Ramos (cell line): ENCODE data around the gene PDZRN3.

Experiments
- in situ Hi-C: fragments of 300-500 bp; cut with MboI; formaldehyde crosslinking; loops from one replicate; pipeline ENCODE4 v1.14.3; 2022; ENCODE audit warnings: low sequenced_read_pairs; ENCODE audit not compliant: unreplicated experiment

The PDZRN3 gene

DNA sequence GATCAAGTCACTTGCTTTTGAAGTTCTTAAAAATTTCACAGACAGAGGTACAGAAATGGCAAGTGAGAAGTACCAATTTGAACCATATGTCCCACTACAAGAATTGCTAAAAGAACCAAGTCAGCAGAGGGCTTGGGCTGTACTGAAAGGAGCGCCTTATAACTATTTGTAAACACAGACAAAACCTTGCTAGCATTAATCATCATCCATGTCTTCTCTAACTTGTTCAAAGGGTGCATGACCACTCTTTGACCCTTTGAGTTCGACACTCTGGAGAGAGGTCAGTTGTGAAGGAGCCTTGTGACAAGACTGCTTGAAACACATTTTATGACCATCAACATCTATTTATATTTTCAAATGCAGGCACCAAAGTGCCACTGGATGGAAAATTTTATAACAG lies 191.7 kb downstream of the PDZRN3 start:
- in situ Hi-C loops = no loop called here

DNA sequence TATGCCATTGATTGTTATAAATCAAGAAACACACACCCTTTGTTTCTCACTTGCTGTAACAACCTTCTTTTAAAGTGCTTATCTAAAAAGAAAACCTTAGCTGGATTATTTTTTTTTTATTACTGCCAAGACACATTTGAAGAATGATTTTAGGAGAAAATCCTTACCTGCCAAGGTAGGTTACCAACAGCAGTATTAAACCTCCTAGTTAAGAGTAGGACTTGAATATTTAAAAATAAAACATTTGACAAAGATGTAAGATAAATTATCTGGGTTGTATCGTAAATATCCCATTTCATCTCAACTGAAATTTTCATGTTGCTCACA lies 192.1 kb downstream of the PDZRN3 start:
- in situ Hi-C loops = no loop called here

DNA sequence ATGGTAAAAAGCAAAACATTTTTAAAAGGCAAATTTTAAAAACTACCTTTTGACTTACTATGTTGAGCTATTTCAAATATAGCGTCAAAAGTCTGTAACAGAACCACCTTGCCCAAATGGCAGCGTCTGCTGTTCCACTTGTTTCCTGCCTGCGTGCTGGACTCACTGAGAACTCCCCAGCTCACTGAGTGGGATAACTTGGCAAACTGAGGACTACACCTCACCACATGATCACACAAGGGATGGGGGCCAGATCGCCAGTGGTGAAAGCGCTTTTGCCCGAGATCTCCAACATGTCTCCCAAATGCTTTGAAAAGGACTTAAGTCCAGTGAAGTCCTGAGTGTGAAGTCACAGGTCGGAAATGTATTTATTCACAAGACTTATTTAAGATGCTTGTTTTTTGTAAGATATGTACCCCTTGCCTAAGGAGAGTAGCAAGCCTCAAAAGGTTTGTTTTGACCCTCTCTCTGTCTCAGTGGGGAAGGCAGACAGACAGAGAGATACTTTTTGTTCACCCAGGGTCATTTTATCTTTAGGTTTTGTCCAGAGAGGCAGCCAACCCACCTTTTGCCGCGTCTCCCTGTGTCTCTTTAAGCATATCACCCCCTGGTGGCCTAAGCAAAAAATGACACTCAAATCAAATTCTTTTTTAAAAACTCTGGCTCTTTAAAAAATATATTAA lies 192.6 kb downstream of the PDZRN3 start:
- in situ Hi-C loops = no loop called here

DNA sequence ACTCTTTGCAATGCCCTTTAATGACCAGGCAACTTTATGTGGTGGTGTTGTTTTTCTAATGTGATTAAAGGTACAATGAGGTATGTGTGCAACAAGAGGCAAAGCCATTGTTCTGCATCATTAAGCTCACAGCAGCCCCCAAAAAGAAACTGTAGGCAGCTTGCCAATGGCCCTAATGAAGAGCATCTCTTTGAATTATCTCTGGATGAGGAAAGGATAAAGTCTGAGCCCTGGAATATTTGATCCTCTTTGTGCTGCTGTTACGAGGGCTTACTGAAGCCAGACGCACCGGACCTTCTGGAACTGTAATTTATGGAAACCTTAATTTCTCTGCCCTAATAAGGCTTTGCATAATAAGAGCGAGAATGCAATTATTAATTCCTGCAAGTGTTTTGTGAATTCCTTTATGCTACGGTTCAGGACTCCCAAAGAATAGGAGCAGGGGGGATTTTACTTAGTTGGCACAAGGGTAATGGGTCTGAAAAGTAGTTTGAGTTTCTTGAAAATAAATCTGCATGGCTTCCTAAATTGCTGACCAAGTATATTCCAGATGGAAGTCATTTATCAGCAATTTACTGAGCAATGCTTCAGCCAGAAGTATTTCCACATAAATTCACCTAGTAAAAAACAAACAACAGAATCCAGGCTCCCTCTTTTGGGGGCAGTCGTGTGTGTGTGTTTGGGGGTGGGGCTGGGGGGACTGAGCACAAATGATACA lies 193.4 kb downstream of the PDZRN3 start:
- in situ Hi-C loops = no loop called here

DNA sequence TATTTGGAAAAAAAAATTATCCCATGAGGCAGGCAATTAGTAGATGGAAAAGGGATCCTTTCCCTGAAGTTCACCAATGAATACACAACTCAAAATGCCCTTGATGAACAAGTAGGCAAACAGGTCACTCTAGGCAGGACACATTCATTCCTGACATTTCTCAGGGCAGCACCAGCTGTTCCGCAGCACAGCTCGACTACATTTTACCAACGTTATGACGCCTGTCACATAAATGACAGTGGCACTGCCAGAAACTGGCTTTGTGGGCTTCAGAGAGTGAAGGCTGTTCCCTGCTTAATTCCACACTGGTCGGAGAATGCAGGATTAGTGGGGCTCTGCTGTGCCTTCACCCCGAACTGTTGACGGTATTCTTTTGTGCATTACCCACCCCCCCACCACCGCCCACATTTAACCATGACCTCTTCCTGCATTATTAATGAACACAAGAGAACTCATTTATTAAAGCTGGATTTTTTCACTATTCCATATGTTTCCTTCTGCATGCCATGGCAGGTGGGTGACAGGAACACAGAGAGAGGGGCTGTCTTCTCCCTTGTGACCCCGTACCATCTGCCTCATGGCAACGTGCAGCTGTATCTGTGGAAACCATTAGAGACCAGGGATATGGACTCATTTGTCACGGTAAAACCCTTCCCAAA lies 197.6 kb downstream of the PDZRN3 start:
- in situ Hi-C loops = no loop called here

DNA sequence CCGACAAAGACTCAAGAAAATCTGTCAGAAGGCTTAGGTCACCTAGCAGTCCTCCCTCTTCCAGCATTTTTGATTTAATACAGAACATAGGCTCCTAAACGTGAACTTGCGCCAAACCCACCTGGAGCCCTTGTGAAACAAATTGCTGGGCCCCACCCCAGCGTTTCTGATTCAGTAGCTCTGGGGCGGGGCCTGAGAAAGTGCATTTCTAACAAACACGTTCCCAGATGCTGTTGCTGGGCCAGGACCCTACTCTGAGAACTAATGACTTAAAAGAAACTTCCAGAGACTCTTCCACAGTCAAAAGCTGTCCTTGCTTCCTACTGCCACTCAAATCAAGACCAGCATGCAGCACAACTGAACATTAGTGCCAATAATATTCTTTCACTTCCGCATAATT lies 198.1 kb downstream of the PDZRN3 start:
- in situ Hi-C loops = no loop called here

DNA sequence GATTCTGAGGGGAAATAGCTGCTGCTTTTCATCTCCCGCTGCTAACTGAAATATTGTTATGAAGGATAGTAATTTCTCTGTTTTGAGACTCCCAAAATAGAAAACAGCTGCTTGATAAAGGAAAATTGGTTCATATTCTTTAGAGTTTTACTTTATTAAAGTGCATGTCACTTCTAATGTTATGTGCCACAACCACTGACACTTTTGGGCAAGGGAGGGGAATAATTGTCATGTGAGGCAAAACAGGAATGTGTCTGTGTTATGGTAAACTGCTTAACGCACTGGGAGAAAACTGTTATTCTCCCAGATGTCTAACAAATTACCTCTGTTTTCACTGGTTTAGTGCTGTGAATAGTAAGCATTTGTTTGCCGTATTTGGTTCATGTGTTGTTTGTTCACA lies 201.6 kb downstream of the PDZRN3 start:
- in situ Hi-C loops = no loop called here

DNA sequence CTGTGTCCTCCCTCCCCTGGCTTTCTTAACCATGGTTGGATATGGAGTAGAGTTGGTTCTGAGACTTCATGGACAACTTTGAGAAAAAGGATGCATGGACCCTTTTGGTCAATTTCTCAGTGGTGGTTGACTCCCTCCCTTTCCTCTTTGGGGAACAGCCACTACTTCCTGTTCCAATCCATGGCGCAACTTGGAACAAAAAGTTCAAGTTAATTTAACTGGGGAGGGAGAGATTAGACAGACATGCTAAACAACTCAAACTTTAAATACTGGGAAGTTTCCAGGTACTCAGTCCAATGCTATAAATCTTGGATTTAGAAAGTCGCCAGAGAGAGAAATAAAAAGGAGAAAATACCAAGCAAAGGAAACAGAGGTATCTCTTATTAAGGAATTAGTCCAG lies 202.2 kb downstream of the PDZRN3 start:
- in situ Hi-C loops = no loop called here

DNA sequence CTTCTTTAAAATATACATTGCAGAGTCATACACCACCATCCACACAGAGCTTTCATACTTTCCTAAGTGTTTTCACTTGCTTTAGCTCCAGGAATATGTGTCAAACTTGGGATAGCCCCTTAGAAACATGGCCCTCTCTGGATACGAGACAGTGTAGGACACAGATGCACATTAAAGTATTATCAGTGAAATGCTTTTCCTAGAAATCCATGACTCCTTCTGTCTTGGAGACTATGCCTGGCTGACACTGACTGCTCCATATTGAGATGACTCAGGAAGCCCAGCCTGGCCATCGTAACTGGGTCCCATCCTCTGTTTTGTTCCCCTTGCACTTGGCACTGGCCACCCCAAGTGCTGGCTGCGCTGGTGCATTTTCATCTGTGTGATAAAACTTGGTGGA lies 204.8 kb downstream of the PDZRN3 start:
- in situ Hi-C loops = no loop called here

DNA sequence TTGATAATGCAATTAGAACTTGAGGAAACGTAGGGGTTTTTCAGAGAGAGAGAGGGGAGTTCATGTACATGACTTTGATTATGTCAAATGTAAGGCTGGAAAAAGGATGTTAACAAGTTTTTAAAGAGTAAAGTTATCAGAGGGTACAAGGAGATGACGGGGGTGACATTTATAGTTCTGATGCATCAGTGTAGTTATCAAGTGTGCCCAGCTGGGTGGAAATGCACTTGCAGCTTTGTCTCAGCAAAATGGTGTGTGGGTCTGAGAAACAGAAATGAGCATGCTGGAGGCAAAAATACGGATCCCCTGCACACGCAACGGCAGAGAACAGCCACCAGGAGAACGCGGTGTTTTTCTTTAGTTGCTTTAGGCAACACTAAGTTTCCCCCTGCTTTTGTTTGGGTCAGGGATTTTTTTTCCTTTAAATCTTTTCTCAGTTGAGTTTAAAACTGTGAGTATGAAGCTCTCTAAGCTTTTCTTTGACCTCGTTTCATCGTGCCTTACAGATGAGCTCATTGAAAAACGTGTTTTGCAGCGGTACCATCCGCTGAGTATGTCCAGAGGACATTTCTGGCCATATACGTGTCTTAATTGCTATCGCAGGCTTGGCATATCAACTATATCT lies 205.4 kb downstream of the PDZRN3 start:
- in situ Hi-C loops = no loop called here

DNA sequence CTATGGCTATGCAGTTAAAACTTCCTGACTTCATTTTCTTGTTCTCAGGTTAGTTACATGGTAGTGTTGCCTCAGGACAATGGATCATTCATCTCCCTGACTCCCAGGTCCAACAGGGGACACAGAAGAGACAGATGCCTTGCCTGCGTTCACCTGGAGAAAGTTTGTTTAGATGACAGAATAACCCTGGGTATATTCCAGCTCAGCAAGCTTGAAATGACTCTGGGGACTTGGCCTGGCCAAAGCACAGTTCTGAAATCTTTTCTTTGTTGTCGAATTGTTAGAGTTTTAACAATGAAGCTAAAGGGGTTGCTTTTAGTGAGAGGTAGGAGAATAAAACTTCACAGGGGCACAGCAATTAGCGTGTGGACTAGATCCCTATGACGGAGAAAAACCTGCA lies 206.1 kb downstream of the PDZRN3 start:
- in situ Hi-C loops = no loop called here

DNA sequence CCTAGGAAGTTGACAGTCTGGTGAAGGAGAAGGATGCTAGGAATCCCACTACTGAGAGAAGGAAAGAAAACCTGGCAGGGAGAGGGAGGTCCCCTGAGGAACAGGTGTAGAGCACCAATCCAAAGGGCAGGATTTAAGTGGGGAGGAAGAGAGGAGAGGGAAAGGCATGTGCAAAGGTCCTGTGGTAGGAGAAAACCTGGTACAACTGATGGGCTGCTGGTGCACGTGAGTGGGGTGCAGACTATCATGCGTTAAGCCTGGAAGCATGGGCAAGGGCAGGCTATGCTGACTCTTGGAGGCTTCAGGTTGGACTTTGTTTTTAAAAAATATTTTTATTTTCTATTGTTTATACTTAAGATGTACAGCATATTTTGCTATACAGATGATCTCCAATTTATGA lies 209.6 kb downstream of the PDZRN3 start:
- in situ Hi-C loops = no loop called here

DNA sequence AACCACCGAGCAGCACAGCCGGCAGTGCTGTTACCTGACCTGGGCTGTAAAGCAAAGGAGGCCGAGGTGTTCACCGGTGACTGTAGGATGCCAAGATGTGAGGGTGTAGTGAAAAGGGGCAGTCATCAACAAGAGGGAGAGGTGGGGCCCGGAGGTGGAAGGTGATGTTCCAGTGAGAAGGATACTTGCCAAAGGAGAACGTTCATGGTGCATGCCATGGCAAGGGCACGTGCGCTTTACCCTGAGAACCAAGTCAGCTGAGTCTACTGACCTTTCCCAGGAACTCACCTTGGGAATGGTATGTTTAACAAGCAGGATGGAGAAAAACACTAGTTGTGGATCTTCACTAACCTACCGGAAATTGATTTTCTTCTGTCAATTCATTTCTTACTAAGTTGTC lies 211.1 kb downstream of the PDZRN3 start:
- in situ Hi-C loops = no loop called here

DNA sequence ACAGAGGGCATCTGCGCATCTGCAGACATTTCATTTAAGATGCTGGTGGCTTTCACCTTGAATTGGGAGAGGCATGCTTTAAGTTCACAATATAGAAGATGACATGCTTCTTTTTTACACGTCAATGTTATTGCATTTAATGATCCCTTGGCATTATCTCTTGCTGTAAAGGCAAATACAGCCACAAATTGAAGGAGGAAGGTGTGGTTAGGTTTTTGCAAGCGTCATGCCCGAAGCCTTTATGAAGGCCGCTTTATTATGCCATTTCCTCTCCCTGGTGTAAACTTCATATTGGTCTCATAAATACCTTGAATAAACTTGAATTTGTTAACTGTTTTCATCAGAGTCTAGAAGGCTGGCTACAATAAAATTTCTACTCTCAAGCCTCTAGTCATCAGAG lies 212.7 kb downstream of the PDZRN3 start:
- in situ Hi-C loops = no loop called here

DNA sequence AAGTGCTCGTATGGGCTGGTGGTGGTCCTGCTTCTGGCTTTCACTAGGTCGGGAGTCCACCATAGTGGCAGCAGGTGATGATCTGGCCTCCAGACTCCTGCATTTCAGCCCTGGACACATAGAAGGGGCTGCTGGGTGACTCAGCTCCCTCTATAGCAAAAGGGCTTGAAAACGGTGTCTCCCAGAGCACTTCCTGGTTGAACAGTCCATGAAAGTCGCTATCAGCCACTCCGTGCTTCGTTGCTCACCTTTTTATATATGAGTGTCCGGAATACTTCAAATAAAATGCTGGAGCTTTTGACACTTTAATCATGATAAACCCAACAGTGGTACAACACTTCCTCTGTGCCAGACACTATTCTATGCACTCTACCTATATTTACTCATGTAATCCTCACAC lies 213.2 kb downstream of the PDZRN3 start:
- in situ Hi-C loops = no loop called here

DNA sequence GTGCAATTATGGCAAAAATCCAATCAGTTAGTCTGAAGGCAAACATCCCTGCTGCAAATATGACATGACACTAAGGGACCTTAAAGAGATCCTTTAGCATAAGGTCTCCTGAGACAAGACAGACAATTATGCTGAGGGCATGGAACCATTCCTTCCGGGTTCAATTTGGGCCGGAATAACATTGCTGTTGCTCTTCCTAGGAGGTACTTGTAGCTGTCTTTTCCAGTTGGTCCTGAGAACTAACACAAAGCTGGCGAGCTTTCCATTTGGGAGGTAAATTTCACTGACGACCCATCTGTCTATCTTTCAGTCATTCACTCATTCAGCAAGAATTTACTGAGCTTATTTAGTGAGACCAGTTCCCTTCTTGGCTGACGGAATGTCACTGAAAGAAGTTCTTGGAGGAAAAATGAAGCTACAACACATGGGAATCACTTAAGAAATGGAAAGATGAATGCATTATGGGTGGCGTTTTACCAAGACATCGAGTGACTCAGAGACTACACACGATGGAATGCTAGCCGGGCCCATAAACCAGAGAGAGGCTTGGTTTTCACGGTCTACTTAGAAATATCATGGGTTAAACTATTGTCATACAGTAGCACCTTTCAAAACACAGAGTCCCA lies 215.5 kb downstream of the PDZRN3 start:
- in situ Hi-C loops = no loop called here

DNA sequence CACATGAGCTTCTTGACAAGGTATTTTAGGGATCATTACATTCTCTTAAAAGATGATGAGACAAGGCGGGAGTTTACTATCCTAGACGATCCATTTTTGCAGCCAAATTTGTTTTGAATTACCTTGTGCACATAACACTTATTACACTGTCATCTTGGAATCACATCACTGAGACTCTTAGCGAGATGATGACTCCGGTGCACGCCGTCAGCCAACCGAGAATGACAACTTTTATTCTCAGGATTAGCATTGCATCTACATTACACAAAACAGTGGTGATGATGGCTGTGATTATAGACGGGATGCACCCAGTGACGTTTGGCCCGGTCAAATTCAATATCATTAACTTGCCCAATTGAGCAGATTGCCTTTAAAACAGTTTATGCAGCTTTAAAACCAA lies 216.1 kb downstream of the PDZRN3 start:
- in situ Hi-C loops = no loop called here

DNA sequence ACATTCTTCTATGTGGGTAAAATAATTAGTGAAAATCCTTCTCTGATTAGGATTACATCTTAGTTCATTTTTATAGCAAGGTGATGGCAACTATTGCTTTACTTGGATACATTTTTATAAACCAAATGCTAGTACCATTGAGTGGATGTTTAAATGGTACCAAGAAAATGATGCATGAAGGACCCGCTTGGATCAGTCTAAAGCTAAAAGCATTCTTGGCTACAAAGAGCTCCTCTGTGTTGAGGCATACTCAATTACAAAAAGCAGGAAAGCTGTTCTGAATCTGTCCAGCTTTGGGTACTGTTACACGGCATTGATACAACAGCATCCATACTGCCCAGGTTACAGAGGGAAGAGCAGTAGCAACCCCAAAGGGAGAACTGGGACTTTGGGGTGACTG lies 217.2 kb downstream of the PDZRN3 start:
- in situ Hi-C loops = no loop called here

DNA sequence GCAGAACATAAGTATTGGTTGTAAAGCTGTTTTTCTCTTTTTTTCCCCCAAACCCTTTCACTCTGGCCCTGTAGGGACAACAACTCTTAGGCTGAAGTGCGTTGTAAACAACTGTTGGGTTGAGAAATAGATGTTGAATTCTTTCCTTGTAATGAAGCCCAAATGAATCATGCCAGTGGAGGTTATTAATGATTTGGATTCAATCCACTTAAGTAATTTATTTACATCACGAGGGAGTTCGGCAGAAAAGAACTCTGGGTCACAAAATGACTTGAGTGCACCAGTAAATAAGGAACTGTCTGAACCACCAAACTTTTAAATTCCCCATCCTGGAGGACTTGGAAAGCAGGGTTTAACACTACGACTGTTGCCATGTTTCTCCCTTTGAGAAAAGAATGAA lies 218.9 kb downstream of the PDZRN3 start:
- in situ Hi-C loops = no loop called here

DNA sequence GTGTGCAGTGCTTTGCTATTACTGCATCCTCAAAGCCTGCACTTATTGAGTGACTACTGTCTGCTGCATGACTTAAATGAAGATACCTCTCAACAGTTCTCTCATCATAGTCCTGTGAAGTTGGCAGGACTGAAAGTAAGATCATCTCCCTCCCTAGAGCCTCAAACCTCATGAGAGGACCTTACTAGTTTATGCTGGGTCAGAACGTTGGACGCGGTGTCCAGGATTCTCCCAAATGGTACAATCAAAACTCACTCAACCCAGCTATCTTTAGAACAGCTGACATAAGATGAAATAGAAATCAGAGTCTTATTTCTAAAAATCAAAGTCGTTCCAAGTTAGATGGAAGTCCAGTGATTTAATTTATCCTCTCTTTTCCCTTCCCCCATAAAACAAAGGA lies 219.7 kb downstream of the PDZRN3 start:
- in situ Hi-C loops = no loop called here

DNA sequence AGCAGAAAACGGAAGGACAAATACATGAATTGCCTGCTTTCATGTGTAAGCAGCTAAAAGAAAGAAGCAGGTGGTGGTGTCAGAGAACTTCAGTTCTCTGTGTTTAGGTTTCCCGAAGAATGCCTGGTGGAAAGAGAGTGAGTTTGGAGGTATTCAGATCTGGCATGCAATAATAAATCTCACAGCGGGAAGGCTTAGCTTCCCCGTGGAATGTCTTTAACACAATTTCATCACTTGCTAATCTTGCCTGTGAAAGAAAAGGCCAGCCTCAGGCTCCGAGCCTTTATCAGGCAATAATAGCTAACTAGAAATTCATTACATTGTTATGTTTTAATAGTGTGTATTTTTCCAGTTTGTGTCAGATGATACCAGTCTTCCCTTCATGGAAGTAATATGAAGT lies 220.3 kb downstream of the PDZRN3 start:
- in situ Hi-C loops = no loop called here
